ENCODE measurements around the gene TMEM80. TPM values are rescaled to one million over a fixed set of nuclear protein-coding genes. Genes with fewer than 3 reads are reported as not detected.

The TMEM80 gene
- total RNA-seq, 1 experiment from 2014 or later, result 76.8 TPM

GRCh38 chr11:699116-699508 is 3.5 kb downstream of the TMEM80 start:
- no peak for DNase-seq (ENCODE audit: low spot score)

- DNase-seq (ENCODE audit: low spot score), result no peak
These were observed 4.1 kb downstream of the TMEM80 start for GRCh38 chr11:699753-700152.

DNA sequence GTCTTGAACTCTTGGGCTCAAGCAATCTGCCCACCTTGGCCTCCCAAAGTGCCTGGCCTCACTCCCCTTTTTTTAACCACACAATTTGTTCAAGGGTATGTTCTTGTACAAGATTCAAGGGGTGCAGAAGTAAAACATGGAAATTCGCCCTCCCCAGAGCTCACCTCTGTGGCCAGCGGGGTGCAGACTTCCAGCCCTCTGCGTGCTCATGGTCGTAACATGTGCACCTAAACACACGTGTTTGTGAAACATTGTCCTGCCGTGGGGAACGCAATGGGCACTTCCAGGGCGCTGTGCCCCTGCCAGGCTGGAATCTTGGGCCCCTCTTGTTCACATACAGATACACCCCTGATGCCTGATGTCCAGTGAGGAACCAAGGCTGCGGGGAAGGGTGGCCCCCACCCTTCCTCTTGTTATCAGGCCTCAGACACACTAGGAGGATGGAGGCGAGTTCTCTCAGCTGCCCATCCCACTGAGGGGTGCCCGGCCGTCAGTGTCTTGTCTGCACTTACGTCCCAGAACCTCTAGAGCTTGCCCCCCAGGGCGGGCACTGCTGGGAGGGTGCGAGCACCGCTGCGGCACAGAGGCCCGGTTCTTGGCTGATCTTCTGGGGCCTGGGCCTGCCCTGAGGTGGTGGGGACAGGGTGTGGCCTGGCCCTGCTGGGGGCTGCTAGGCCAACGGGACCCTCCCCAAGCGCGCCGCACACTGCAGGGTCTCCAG is 6.3 kb downstream of the TMEM80 start:
- no peak for DNase-seq (ENCODE audit: low spot score)

DNA sequence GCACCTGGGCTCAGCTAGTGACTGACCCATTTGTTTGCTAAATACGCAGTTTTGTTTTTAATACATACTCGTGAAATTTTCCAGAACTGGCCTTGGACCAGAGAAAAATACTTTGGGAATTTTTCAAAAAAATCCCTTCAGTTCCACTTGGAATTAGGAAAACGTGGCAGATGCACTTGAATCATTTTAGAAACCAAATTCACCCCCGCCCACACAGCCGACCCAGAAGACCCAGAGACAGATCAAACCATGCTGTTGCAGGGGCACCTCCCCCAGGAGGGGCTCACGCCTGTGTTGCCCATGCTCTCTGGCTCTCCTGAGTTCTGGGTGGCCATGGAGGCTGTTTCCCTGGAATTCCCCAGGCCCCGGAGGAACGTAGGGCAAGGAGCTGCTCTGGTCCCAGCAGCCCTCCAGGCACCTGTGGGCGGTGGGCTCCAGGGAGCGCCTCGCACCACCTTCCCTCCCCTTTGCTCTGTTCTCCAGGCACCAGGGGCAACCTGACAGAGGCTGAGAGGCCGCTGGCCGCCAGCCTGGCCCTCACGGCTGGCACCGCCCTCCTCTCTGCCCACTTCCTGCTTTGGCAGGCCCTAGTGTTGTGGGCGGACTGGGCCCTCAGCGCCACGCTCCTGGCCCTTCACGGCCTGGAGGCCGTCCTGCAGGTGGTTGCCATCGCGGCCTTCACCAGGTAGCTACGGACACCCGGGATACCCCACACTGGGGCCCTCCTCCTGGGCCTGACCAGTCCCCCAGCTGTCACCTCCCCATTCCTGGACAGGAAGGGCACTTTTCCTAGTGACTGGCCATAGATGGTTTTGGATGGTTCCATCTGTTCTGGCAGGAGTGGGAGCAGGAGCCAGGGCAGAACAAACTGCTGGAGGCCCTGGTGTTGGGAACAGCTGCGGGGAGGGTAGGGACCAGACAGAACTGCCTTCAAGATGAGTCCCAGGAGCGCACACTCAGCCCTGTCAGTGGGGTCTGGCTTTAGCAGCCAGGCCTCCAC is 7.1 kb downstream of the TMEM80 start:
- peak; percentile 85 for DNase-seq (ENCODE audit: low spot score)

DNA sequence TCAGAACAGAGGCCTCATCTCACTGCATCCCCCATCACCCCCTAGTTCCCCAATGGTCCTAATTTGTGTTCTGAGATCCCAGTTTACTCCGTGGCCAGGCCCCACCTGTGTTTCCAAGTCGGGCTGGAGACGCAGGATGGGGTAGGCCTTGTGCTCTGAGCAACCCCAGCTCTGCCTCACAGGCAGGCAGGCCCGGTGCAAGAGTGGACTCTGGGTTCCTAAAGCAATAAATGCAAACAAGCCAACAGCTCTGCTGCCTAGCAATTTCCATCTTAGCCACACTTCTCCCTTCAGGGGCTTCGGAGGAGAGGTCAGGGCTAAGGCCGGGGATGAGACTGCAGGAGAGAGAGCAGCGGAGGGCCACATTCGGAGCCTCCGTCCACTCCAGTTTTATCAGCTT is 7.9 kb downstream of the TMEM80 start:
- no peak for DNase-seq (ENCODE audit: low spot score)

DNA sequence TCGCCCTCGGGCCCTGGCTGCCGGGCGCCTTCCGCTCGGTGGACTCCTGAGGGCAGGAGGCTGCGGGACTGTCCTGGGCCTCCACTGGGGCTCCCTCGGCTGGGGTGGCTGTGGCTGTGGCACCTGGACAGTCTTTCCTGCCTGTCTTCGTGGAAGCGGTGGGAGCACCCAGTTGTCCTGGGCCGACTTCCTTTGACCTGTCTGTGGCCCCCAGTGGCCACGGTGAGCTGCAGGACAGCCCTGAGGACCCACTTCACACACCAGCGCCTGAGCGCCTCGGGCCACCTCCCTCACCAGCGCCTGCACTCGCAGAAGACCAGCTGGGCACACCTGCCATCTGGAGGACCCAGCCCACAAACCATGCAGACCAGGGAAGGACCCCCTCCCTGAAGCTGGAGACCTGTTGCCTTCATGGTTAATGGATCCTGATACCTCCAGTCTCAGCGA is 8.6 kb downstream of the TMEM80 start:
- no peak for DNase-seq (ENCODE audit: low spot score)

- peak; percentile 94 for DNase-seq (ENCODE audit: low spot score)
These were observed 9.4 kb downstream of the TMEM80 start for GRCh38 chr11:704781-705645.

GRCh38 chr11:705646-706438 is 10.2 kb downstream of the TMEM80 start, which contains the start of gene EPS8L2:
Gene EPS8L2 (plus strand): TSS chr11:706231. CDS start chr11:709408, 3,177 bp downstream.
- peak; percentile 81 for DNase-seq (ENCODE audit: low spot score)

GRCh38 chr11:706439-706956 is 10.9 kb downstream of the TMEM80 start:
- DNase-seq (ENCODE audit: low spot score), result no peak

DNA sequence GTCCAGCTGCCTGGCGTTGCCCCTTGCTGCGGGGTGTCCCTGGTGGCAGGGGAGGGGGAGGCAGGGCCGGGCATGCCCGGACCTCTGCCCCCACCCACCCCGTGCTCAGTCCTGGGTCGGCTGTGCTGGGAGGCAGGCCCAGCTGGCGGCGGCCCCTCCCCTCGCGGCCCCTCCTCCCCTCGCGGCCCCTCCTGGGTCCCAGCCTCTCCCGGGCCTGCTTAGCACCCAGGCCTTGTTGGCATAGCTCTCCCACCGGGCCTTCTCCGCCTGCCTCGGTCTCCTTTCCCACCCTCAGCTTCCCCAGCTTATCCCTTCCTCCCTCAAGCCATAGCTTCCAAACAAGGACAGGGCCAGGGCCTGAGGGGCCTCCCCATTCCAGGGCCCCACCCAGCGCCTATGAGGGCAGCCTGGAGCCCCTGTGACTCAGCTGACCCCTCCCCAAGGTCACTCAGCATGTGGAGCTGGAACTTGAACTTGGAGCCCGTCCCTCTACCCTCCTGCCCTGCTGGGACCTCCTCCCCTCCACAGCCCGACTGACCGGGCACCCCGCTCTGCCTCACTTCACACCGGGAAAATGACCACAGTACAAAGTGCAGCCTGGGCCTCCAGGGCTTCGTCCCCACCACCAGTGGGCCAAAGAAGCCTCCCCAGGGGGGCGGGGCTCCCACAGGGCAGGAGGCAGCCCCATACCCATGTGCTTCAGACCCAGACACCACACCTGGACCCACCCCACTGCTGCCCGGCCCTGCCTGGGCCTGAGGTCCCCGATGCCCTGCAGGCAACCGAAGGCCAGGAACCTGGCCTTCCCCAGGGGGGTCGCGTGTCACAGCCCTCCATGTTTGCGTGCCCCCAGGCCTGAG is 11.6 kb downstream of the TMEM80 start:
- peak; percentile 59 for DNase-seq (ENCODE audit: low spot score)

DNA sequence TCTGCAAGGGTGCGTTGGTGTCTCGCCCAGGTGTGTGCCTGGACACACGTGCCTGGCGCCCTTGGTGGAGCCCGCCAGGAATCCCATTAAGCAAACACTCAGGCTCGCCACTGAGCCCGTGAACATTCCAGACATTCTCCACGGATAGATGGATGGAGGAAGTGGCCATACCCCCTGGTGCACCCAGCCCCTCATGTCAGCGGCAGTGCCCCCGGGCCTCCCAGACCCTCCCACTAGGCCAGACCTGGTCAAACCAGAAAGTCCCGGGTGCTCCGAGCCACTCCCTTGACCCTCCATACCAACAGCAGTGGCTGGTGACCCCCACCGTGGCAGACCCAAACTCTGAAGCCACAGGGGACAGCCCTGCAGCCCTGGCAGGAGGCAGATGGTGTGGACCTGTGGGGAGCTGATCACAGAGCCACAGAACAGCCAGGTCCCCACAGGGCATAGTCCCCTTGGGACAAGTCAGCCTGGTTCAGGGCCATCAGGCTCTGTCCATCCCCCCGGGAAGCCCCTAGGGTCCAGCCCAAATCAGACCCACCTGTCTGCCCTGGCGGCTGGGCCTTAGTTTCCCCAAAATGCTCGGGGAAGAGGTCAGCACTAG is 12.3 kb downstream of the TMEM80 start:
- peak; percentile 54 for DNase-seq (ENCODE audit: low spot score)

DNA sequence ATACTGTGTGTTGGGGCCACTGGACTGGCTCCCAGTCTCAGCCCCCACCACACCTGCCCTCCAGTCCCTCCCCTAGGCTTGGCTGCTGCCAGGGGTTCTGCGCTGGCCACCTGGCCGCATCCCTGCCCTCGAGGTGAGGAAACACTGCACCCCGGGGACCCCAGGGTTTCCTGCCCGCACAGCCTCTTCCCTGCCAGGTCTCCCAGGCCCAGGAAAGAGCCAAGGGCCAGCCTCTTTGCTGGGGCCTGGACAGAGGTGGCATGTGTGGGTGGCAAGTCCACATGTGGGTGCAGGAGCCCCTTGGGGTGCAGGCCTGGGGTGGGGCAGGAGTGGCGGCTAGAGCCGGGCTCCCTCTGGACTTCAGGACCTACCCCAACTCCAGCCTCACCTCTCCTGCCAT is 12.9 kb downstream of the TMEM80 start:
- DNase-seq (ENCODE audit: low spot score), result no peak

GRCh38 chr11:709109-709997 is 13.7 kb downstream of the TMEM80 start:
- DNase-seq (ENCODE audit: low spot score), result no peak

- no peak for DNase-seq (ENCODE audit: low spot score)
These were observed 18.8 kb downstream of the TMEM80 start for GRCh38 chr11:714436-714835.

DNA sequence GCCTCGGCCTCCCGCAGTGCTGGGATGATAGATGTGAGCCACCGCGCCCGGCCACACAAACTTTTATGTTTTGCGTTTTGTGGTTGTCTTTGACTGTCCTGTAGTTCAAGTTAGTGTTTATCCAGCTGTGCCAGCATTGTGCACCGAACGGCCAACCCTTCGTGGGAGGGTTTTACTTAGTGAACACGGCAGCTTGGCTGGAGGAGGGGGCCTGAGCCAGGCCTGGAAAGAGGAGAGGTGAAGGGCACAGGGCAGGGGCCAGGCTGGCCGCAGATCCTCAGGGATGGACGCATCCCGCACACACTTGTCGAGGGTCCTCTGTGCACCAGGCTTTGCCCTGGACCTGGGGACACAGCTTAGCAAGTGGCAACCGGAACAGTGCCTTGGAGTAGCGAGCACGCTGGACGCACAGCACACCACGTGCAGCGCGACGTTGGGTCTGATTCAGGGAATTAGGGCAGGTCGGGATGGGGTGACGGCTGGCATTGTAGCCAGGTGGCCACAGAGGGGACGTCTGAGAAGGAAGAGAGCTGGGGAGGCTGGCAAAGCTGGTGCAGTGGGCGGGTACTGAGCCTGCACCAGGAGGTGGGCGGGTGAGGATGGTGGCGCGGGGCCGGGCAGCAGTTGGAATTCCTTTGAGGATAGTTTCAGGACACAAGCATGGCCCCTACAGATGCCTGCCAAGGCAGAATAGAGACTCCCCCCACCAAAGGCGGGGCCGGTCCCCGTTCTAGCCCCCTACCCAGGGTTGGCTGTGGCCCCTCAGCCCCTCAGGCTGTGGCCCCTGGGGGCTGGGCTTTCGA is 23.8 kb downstream of the TMEM80 start:
- DNase-seq (ENCODE audit: low spot score), result peak; percentile 94

DNA sequence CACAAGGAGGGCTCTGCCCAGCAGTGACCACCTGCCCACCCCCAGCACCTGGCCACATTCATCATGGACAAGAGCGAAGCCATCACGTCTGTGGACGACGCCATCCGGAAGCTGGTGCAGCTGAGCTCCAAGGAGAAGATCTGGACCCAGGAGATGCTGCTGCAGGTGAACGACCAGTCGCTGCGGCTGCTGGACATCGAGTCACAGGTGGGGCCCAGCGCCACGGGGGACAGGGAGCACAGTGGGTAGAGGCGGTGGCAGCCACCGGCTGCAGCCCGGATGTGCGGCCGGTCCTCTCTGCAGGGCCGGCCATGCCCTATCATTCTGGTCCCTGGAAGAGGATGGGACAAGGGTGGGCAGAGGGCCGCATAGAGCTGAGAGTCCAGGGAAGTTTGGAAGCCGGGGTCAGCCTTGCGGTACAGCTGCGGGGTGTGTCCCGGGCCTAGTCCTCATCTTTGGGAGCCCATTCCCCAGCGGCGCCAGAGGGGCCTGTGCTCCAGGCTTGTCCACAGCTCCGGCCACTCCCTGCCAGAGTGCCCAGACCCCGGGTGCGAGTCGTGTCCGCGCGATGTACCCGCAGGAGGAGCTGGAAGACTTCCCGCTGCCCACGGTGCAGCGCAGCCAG is 24.5 kb downstream of the TMEM80 start:
- no peak for DNase-seq (ENCODE audit: low spot score)

Measured in HT-29 (cell line).